IMR-90 (cell line): Measurements from ENCODE around the gene IL23R. TPM values are rescaled to one million over a fixed set of nuclear protein-coding genes. Genes with fewer than 3 reads are reported as not detected.

Experiments used
- ATAC-seq: fragments of 200-7000 bp; cut with Tn5 transposase; 2 replicates; pipeline ENCODE4 v1.9.1; 2020; ENCODE audit warnings: low read depth, mild to moderate bottlenecking, moderate library complexity
- BruUV-seq: library from RNA; stranded (reverse); fragments of 400-500 nt; replicated peaks from 2 replicates; lab custom pipeline; 2021; lab: Mats Ljungman, UMichigan
- CTCF ChIA-PET: fragments of 300-600 bp; formaldehyde crosslinking; extraction: SDS; loops from one replicate; lab custom pipeline; 2021; ENCODE audit warnings: antibody characterized with exemption; lab: Yijun Ruan, JAX
- POLR2A ChIA-PET: fragments of 300-600 bp; sonication (Branson Sonifier 250); formaldehyde crosslinking; loops from one replicate; lab custom pipeline; 2022; ENCODE audit warnings: antibody characterized with exemption; ENCODE audit not compliant: unreplicated experiment; lab: Charles Lee
- DNase-seq: peaks from one replicate; pipeline ENCODE4 v3.0.0; 2013
- H2AFZ ChIP-seq: replicated peaks from 2 replicates; pipeline ENCODE3; 2013; ENCODE audit warnings: low read length, mild to moderate bottlenecking; ENCODE audit not compliant: poor library complexity
- H2AK5ac ChIP-seq: 2 replicates; pipeline ENCODE4 v1.6.1; 2013; ENCODE audit warnings: low read depth, low read length, inconsistent platforms
- H2AK9ac ChIP-seq: replicated peaks from 2 replicates; pipeline ENCODE3; 2013; ENCODE audit warnings: mild to moderate bottlenecking, low read depth, low read length, moderate library complexity; ENCODE audit not compliant: poor library complexity
- H2BK120ac ChIP-seq: 2 replicates; pipeline ENCODE4 v1.6.1; 2013; ENCODE audit warnings: low read depth, low read length, inconsistent platforms
- H2BK15ac ChIP-seq: 3 replicates; pipeline ENCODE4 v1.6.1; 2013; ENCODE audit warnings: low read depth, low read length, inconsistent platforms
- H2BK20ac ChIP-seq: 2 replicates; pipeline ENCODE4 v1.6.1; 2013; ENCODE audit warnings: low read depth, mild to moderate bottlenecking, inconsistent platforms, low read length, moderate library complexity
- H2BK5ac ChIP-seq: 2 replicates; pipeline ENCODE4 v1.6.1; 2013; ENCODE audit warnings: mild to moderate bottlenecking, low read depth, low read length, inconsistent platforms; ENCODE audit not compliant: poor library complexity, severe bottlenecking
- H3K14ac ChIP-seq: replicated peaks from 2 replicates; pipeline ENCODE4 v1.6.1; 2013; ENCODE audit warnings: low read depth, low read length, inconsistent platforms
- H3K18ac ChIP-seq: 2 replicates; pipeline ENCODE4 v1.6.1; 2013; ENCODE audit warnings: low read depth, low read length, control low read depth
- H3K23ac ChIP-seq: 2 replicates; pipeline ENCODE4 v1.6.1; 2013; ENCODE audit warnings: low read depth, low read length, inconsistent platforms
- H3K27ac ChIP-seq: 2 replicates; pipeline ENCODE4 v1.5.1; 2013; ENCODE audit warnings: mild to moderate bottlenecking, control low read depth, low read length; ENCODE audit not compliant: insufficient read depth
- H3K27me3 ChIP-seq: 2 replicates; pipeline ENCODE4 v1.6.1; 2013; ENCODE audit warnings: low read length; ENCODE audit not compliant: control insufficient read depth, insufficient read depth
- H3K36me3 ChIP-seq: 2 replicates; pipeline ENCODE4 v1.6.1; 2013; ENCODE audit warnings: low read length, mixed read lengths; ENCODE audit not compliant: control insufficient read depth, insufficient read depth
- H3K4ac ChIP-seq: 2 replicates; pipeline ENCODE4 v1.6.1; 2013; ENCODE audit warnings: low read depth, low read length, inconsistent platforms
- H3K4me1 ChIP-seq: 2 replicates; pipeline ENCODE4 v1.6.1; 2013; ENCODE audit warnings: low read length, mixed read lengths; ENCODE audit not compliant: control insufficient read depth, insufficient read depth
- H3K4me2 ChIP-seq: 2 replicates; pipeline ENCODE4 v1.6.1; 2013; ENCODE audit warnings: low read depth, mild to moderate bottlenecking, control low read depth, low read length, moderate library complexity
- H3K4me3 ChIP-seq: 2 replicates; pipeline ENCODE4 v1.5.1; 2013; ENCODE audit warnings: low read depth, mild to moderate bottlenecking, control low read depth, low read length, moderate library complexity; ENCODE audit not compliant: insufficient read depth
- H3K56ac ChIP-seq: 2 replicates; pipeline ENCODE4 v1.6.1; 2013; ENCODE audit warnings: low read length, inconsistent platforms; ENCODE audit not compliant: insufficient read depth; ENCODE audit errors: extremely low read depth
- H3K79me1 ChIP-seq, 2 experiments: 2 replicates each; pipeline ENCODE4 v1.6.1; 2013; ENCODE audit warnings: low read length in 2 of 2, inconsistent platforms in 1 of 2, low read depth in 1 of 2
- H3K9ac ChIP-seq: 2 replicates; pipeline ENCODE4 v1.6.1; 2013; ENCODE audit warnings: low read depth, low read length, control low read depth
- H3K9me1 ChIP-seq: 2 replicates; pipeline ENCODE4 v1.6.1; 2013; ENCODE audit warnings: low read length, inconsistent platforms; ENCODE audit not compliant: insufficient read depth
- H3K9me3 ChIP-seq: 2 replicates; pipeline ENCODE4 v1.6.1; 2013; ENCODE audit warnings: low read length; ENCODE audit not compliant: control insufficient read depth, insufficient read depth
- H4K20me1 ChIP-seq: 2 replicates; pipeline ENCODE4 v1.6.1; 2013; ENCODE audit warnings: low read length, inconsistent platforms; ENCODE audit not compliant: insufficient read depth
- H4K5ac ChIP-seq: 2 replicates; pipeline ENCODE4 v1.6.1; 2013; ENCODE audit warnings: mild to moderate bottlenecking, low read depth, low read length, control low read depth
- H4K8ac ChIP-seq, 2 experiments: 2 replicates each; pipeline ENCODE4 v1.6.1; 2013; ENCODE audit warnings: low read depth in 2 of 2, low read length in 2 of 2, control low read depth in 1 of 2, inconsistent platforms in 1 of 2
- H4K91ac ChIP-seq: 2 replicates; pipeline ENCODE4 v1.6.1; 2013; ENCODE audit warnings: low read depth, low read length, inconsistent platforms; ENCODE audit not compliant: insufficient read depth
- CHD1 ChIP-seq: IDR thresholded peaks from 2 replicates; pipeline ENCODE4 v1.6.1; 2012; ENCODE audit warnings: low read depth, low read length, improper control_type of control experiment
- MXI1 ChIP-seq: IDR thresholded peaks from 2 replicates; pipeline ENCODE4 v1.6.1; 2012; ENCODE audit warnings: low read depth, mild to moderate bottlenecking, low read length, moderate library complexity, borderline replicate concordance
- RAD21 ChIP-seq: IDR thresholded peaks from 2 replicates; pipeline ENCODE4 v1.6.1; 2012; ENCODE audit warnings: low read length, improper control_type of control experiment
- RCOR1 ChIP-seq: IDR thresholded peaks from 2 replicates; pipeline ENCODE4 v1.6.1; 2012; ENCODE audit warnings: mild to moderate bottlenecking, low read length, improper control_type of control experiment; ENCODE audit not compliant: insufficient replicate concordance
- RFX5 ChIP-seq: IDR thresholded peaks from 2 replicates; pipeline ENCODE4 v1.8.0; 2012; ENCODE audit warnings: low read depth, mild to moderate bottlenecking, low read length, moderate library complexity
- WGBS, 2 experiments: methylation state at CpG; one replicate each; pipeline versions ENCODE4 v1.1.5 to v1.1.7; 2013; ENCODE audit warnings: missing lambda C conversion rate in 2 of 2; ENCODE audit not compliant: insufficient read length in 1 of 2; ENCODE audit errors: extremely low coverage in 2 of 2; 5-methylcytosine and 5-hydroxymethylcytosine counted together
- dilution Hi-C: fragments of 300-500 bp; cut with HindIII; formaldehyde crosslinking; loops from one replicate; pipeline ENCODE4 v1.14.3; 2018; ENCODE audit warnings: low sequenced_read_pairs; ENCODE audit not compliant: unreplicated experiment
- in situ Hi-C: fragments of 300-500 bp; cut with MboI; formaldehyde crosslinking; loops from 3 replicates; pipeline ENCODE4 v1.14.3; 2019; ENCODE audit warnings: low sequenced_read_pairs, inconsistent platforms, mixed read lengths
- intact Hi-C: fragments of 100-400 bp; cut with micrococcal nuclease; formaldehyde crosslinking; loops from 2 replicates; pipeline ENCODE4 v1.10.0; 2022
- polyA plus RNA-seq, 3 experiments: library from polyadenylated mRNA; depleted of rRNA; stranded (reverse); fragments of >200 nt; gene quantifications; 2 replicates each; pipeline ENCODE4 v1.2.3, GENCODE V29; 2012; ENCODE audit warnings: low replicate concordance in 1 of 3
- total RNA-seq: library from RNA; depleted of rRNA; stranded (reverse); fragments of >200 nt; gene quantifications from 2 replicates; pipeline ENCODE4 v1.2.3, GENCODE V29; 2012
- TF ChIP-seq, protein P1 (sequence below): conservative IDR thresholded peaks from 2 replicates; pipeline ENCODE4 v1.5.1; 2012; ENCODE audit warnings: mild to moderate bottlenecking, low read depth, low read length, improper control_type of control experiment

IL23R gene
- total and polyA plus RNA-seq, 2 of the 4 experiments (the other 2 are of a cell fraction): not detected

DNA sequence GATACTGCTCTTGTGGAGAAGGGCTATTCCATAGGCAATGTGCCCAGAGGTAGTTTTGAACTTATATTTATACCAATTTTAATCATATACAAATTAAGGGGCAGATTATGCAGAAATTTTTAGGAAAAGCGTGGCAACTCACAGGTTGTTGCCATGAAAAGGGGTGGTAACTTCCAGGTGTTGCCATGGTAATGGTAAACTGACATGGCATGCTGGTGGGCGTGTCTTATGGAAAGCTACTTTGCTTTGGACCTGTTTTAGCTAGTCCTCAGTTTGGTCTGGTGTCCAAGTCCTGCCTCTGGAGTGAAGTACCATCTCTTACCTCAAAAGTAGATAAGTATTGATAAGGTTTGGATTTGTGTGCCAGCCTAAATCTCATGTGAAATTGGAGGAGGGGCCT, 7.9 kb upstream of the IL23R start:
- H4K20me1 ChIP-seq: no peaks in the 10 kb centered on the region
- no CpG with 5 or more reads among the region's 2 CpGs for WGBS, 2 experiments
- H2AK5ac ChIP-seq: no peak overlapping the region
- H2BK5ac ChIP-seq: no peak overlapping the region
- ChIA-PET CTCF (no interaction called here), POLR2A (no interaction called here)
- no peak overlapping the region for H3K18ac ChIP-seq
- no peak overlapping the region for H3K23ac ChIP-seq
- no TSS peak for BruUV-seq
- no peak overlapping the region for H3K4ac ChIP-seq
- H4K91ac ChIP-seq: no peak overlapping the region
- dilution Hi-C loops: no loop called here
- peaks cover 12% of the 10 kb centered on the region for H3K27me3 ChIP-seq
- H3K9me1 ChIP-seq: no peaks in the 10 kb centered on the region
- intact Hi-C loops: no loop called here
- no peak overlapping the region for H3K4me2 ChIP-seq
- TF ChIP-seq MXI1 (no peak), RAD21 (no peak), CHD1 (no peak), RFX5 (no peak), RCOR1 (no peak)
- TF ChIP-seq, protein P1, sequence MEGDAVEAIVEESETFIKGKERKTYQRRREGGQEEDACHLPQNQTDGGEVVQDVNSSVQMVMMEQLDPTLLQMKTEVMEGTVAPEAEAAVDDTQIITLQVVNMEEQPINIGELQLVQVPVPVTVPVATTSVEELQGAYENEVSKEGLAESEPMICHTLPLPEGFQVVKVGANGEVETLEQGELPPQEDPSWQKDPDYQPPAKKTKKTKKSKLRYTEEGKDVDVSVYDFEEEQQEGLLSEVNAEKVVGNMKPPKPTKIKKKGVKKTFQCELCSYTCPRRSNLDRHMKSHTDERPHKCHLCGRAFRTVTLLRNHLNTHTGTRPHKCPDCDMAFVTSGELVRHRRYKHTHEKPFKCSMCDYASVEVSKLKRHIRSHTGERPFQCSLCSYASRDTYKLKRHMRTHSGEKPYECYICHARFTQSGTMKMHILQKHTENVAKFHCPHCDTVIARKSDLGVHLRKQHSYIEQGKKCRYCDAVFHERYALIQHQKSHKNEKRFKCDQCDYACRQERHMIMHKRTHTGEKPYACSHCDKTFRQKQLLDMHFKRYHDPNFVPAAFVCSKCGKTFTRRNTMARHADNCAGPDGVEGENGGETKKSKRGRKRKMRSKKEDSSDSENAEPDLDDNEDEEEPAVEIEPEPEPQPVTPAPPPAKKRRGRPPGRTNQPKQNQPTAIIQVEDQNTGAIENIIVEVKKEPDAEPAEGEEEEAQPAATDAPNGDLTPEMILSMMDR: no peak
- no peaks in the 10 kb centered on the region for H3K36me3 ChIP-seq
- no peak overlapping the region for H2BK120ac ChIP-seq
- in situ Hi-C loops: no loop called here
- H3K79me1 ChIP-seq: no peaks in the 10 kb centered on the region
- no peaks in the 10 kb centered on the region for H3K9me3 ChIP-seq
- no peak overlapping the region for H3K9ac ChIP-seq
- H4K5ac ChIP-seq: no peak overlapping the region
- ATAC-seq (no peak), DNase-seq (no peak)
- H2AFZ ChIP-seq: no peak overlapping the region
- no peak overlapping the region for H2AK9ac ChIP-seq
- H2BK15ac ChIP-seq: no peak overlapping the region
- H3K27ac ChIP-seq: no peak overlapping the region
- no peak overlapping the region for H3K56ac ChIP-seq
- no peaks in the 10 kb centered on the region for H3K4me1 ChIP-seq
- no peak overlapping the region for H4K8ac ChIP-seq
- H2BK20ac ChIP-seq: no peak overlapping the region
- no peak overlapping the region for H3K14ac ChIP-seq
- no peak overlapping the region for H3K4me3 ChIP-seq
